T-helper 17 cell (primary cell): ENCODE results near the gene SRSF7. TPM values are rescaled to one million over a fixed set of nuclear protein-coding genes. Genes with fewer than 3 reads are reported as not detected.
A peak's percentile ranks its signal among the peaks of the same experiment; 100 is the strongest.
"Not testable (repeated sequence)": the region's sequence is repeated elsewhere in the genome, so short reads cannot be mapped to it uniquely, and the experiment has no call there.

Experiments
- ATAC-seq: fragments of 150-1000 bp; cut with Tn5 transposase; 2 replicates; pipeline ENCODE4 v1.10.0; 2021; ENCODE audit warnings: mild to moderate bottlenecking, moderate library complexity
- DNase-seq, 3 donors: peaks; one replicate each; pipeline versions ENCODE4 v3.0.0 to v3.0.0-alpha.2; 2020 to 2021
- H3K9me3 ChIP-seq: one replicate; pipeline ENCODE4 v1.7.0; 2013; ENCODE audit warnings: low read length, mild to moderate bottlenecking; ENCODE audit not compliant: control insufficient read depth, poor library complexity, severe bottlenecking
- H3K27ac Mint-ChIP-seq: one replicate; pipeline ENCODE4 v1.8.0; 2022; ENCODE audit warnings: mild to moderate bottlenecking, moderate library complexity, mixed read lengths
- H3K27me3 Mint-ChIP-seq: one replicate; pipeline ENCODE4 v1.8.0; 2022; ENCODE audit warnings: mixed read lengths
- H3K36me3 Mint-ChIP-seq: one replicate; pipeline ENCODE4 v1.8.0; 2022; ENCODE audit warnings: low read depth, mixed read lengths
- H3K4me1 Mint-ChIP-seq: one replicate; pipeline ENCODE4 v1.8.0; 2022; ENCODE audit warnings: mild to moderate bottlenecking, mixed read lengths
- H3K4me3 Mint-ChIP-seq: one replicate; pipeline ENCODE4 v1.8.0; 2022; ENCODE audit warnings: mild to moderate bottlenecking, moderate library complexity, mixed read lengths
- total RNA-seq, 4 donors: library from RNA in 2 of 4; stranded (reverse) in 2 of 4; gene quantifications; one replicate each; pipeline ENCODE4 v1.2.3 and lab custom pipeline; 2022 to 2026

The SRSF7 gene
- total RNA-seq, 2 donors from 2014 or later, result 558 to 772 TPM

GRCh38 chr2:38775921-38776225, 24.7 kb upstream of the SRSF7 start:
- ATAC-seq, result no peak
- peaks cover 7% of the 10 kb centered on the region for H3K4me1 Mint-ChIP-seq
- H3K4me3 Mint-ChIP-seq, result no peak overlapping the region

GRCh38 chr2:38775097-38775920, 24.1 kb upstream of the SRSF7 start:
- Mint-ChIP-seq H3K27ac (no peak overlapping the region), H3K36me3 (no peaks in the 10 kb centered on the region)

More at GRCh38 chr2:38775921-38776225, 24.7 kb upstream of the SRSF7 start:
- H3K9me3 ChIP-seq, result no peaks in the 10 kb centered on the region
- peaks cover 22% of the 10 kb centered on the region for H3K27me3 Mint-ChIP-seq
- no peak overlapping the region for H3K27ac Mint-ChIP-seq
- DNase-seq, result no peak
- no peaks in the 10 kb centered on the region for H3K36me3 Mint-ChIP-seq

GRCh38 chr2:38771632-38772031, 20.5 kb upstream of the SRSF7 start:
- H3K9me3 ChIP-seq, result no peaks in the 10 kb centered on the region

More at GRCh38 chr2:38775097-38775920, 24.1 kb upstream of the SRSF7 start:
- Mint-ChIP-seq H3K4me1 (peaks cover 7% of the 10 kb centered on the region), H3K4me3 (peak overlapping the region; percentile 7), H3K27me3 (peaks cover 22% of the 10 kb centered on the region)
- DNase-seq (no peak), ATAC-seq (no peak)
- H3K9me3 ChIP-seq, result no peaks in the 10 kb centered on the region

GRCh38 chr2:38765551-38765950, 14.4 kb upstream of the SRSF7 start:
- no peak for DNase-seq
- Mint-ChIP-seq H3K27ac (no peak overlapping the region), H3K36me3 (no peaks in the 10 kb centered on the region), H3K4me1 (no peaks in the 10 kb centered on the region), H3K4me3 (no peak overlapping the region), H3K27me3 (no peaks in the 10 kb centered on the region)
- H3K9me3 ChIP-seq, result no peaks in the 10 kb centered on the region
- no peak for ATAC-seq

More at GRCh38 chr2:38771632-38772031, 20.5 kb upstream of the SRSF7 start:
- ATAC-seq, result no peak
- no peaks in the 10 kb centered on the region for H3K4me1 Mint-ChIP-seq
- H3K36me3 Mint-ChIP-seq, result no peaks in the 10 kb centered on the region
- no peak for DNase-seq
- H3K27me3 Mint-ChIP-seq, result peaks cover 22% of the 10 kb centered on the region
- no peak overlapping the region for H3K4me3 Mint-ChIP-seq
- no peak overlapping the region for H3K27ac Mint-ChIP-seq

- H3K27me3 Mint-ChIP-seq, result no peaks in the 10 kb centered on the region
- no peaks in the 10 kb centered on the region for H3K4me1 Mint-ChIP-seq
- no peak overlapping the region for H3K4me3 Mint-ChIP-seq
- DNase-seq (no peak), ATAC-seq (no peak)
- H3K36me3 Mint-ChIP-seq, result no peaks in the 10 kb centered on the region
- H3K27ac Mint-ChIP-seq, result no peak overlapping the region
- H3K9me3 ChIP-seq, result no peaks in the 10 kb centered on the region
Measured at GRCh38 chr2:38765149-38765548, 14.0 kb upstream of the SRSF7 start.

- no peak overlapping the region for H3K4me3 Mint-ChIP-seq
- H3K27me3 Mint-ChIP-seq, result no peaks in the 10 kb centered on the region
- no peaks in the 10 kb centered on the region for H3K36me3 Mint-ChIP-seq
- no peaks in the 10 kb centered on the region for H3K4me1 Mint-ChIP-seq
- no peaks in the 10 kb centered on the region for H3K9me3 ChIP-seq
- H3K27ac Mint-ChIP-seq, result no peak overlapping the region
- no peak for DNase-seq
- no peak for ATAC-seq
Measured at GRCh38 chr2:38763728-38764127, 12.6 kb upstream of the SRSF7 start.

GRCh38 chr2:38763228-38763627, 12.1 kb upstream of the SRSF7 start:
- no peak for DNase-seq
- H3K9me3 ChIP-seq, result no peaks in the 10 kb centered on the region
- no peak overlapping the region for H3K4me3 Mint-ChIP-seq
- H3K27me3 Mint-ChIP-seq, result no peaks in the 10 kb centered on the region
- no peak overlapping the region for H3K27ac Mint-ChIP-seq
- no peaks in the 10 kb centered on the region for H3K4me1 Mint-ChIP-seq
- no peaks in the 10 kb centered on the region for H3K36me3 Mint-ChIP-seq
- peak; percentile 42 for ATAC-seq

- ATAC-seq, H3K9me3 ChIP-seq, H3K4me3 Mint-ChIP-seq, DNase-seq, H3K27ac Mint-ChIP-seq, H3K36me3 Mint-ChIP-seq, H3K27me3 Mint-ChIP-seq: not testable (repeated sequence)
- peaks cover 17% of the 10 kb centered on the region for H3K4me1 Mint-ChIP-seq
Measured at GRCh38 chr2:38755891-38756290, 4.7 kb upstream of the SRSF7 start.

- H3K36me3 Mint-ChIP-seq, result peaks cover 8% of the 10 kb centered on the region
- DNase-seq (no peak), ATAC-seq (no peak)
- H3K9me3 ChIP-seq, result peaks cover 2% of the 10 kb centered on the region
- H3K4me1 Mint-ChIP-seq, result peaks cover 23% of the 10 kb centered on the region
- H3K27ac Mint-ChIP-seq, result peak overlapping the region; percentile 49
- H3K4me3 Mint-ChIP-seq, result peak overlapping the region; percentile 67
- H3K27me3 Mint-ChIP-seq, result peaks cover 5% of the 10 kb centered on the region
Measured at GRCh38 chr2:38754506-38754905, 3.3 kb upstream of the SRSF7 start.

- Mint-ChIP-seq H3K36me3 (peaks cover 8% of the 10 kb centered on the region), H3K27me3 (peaks cover 5% of the 10 kb centered on the region), H3K27ac (peak overlapping the region; percentile 49), H3K4me3 (peak overlapping the region; percentile 77), H3K4me1 (peaks cover 24% of the 10 kb centered on the region)
- no peak for ATAC-seq
- H3K9me3 ChIP-seq, result peaks cover 5% of the 10 kb centered on the region
- no peak for DNase-seq
Measured at GRCh38 chr2:38754049-38754448, 2.9 kb upstream of the SRSF7 start.

- peak; percentile 34 for ATAC-seq
- DNase-seq, result no peak
- Mint-ChIP-seq H3K4me3 (peak overlapping the region; percentile 95), H3K36me3 (peaks cover 12% of the 10 kb centered on the region), H3K4me1 (peaks cover 41% of the 10 kb centered on the region), H3K27me3 (peaks cover 5% of the 10 kb centered on the region), H3K27ac (peak overlapping the region; percentile 98)
- H3K9me3 ChIP-seq, result peaks cover 5% of the 10 kb centered on the region
Measured at GRCh38 chr2:38751596-38752410, 642 bp upstream of the SRSF7 start.

- Mint-ChIP-seq H3K4me1 (peaks cover 55% of the 10 kb centered on the region), H3K4me3 (peak overlapping the region; percentile 95), H3K27me3 (peaks cover 5% of the 10 kb centered on the region), H3K36me3 (peaks cover 14% of the 10 kb centered on the region), H3K27ac (peak overlapping the region; percentile 98)
- H3K9me3 ChIP-seq, result peaks cover 5% of the 10 kb centered on the region
- ATAC-seq (peak; percentile 27), DNase-seq (peak; percentile 33 to 36 (median 33))
Measured at GRCh38 chr2:38750011-38750890, 910 bp downstream of the SRSF7 start.
